ENCODE data around the gene BCLAF1. TPM values are rescaled to one million over a fixed set of nuclear protein-coding genes. Genes with fewer than 3 reads are reported as not detected.
A peak's percentile ranks its signal among the peaks of the same experiment; 100 is the strongest.

BCLAF1 gene
- total and polyA plus RNA-seq, 9 of the 15 experiments (the other 6 are each of a cell fraction or from before 2014, with no cell fraction given): 65.4 to 286 (median 165) TPM

GRCh38 chr6:136226674-136227377 lies 62.8 kb downstream of the BCLAF1 start (continued):
- TF ChIP-seq ZNF57 (CRISPR knock-in tag; IDR thresholded peaks at IDR 0.05) (no peak), TCF7L2 (IDR thresholded peaks at IDR 0.05; ENCODE audit: low read depth, low read length) (no peak), BMI1 (IDR thresholded peaks at IDR 0.05; ENCODE audit: low read length) (no peak), PHB (CRISPR knock-in tag; IDR thresholded peaks at IDR 0.05) (no peak), PTBP1 (IDR thresholded peaks at IDR 0.05; ENCODE audit: low read depth, low read length) (no peak), ZNF668 (CRISPR knock-in tag; IDR thresholded peaks at IDR 0.05) (0 out of 2 replicates have a peak, but pooled peaks have one; percentile 61), STAT5B (CRISPR knock-in tag; IDR thresholded peaks at IDR 0.05) (no peak), ZNF224 (CRISPR knock-in tag; IDR thresholded peaks at IDR 0.05) (no peak), ZNF316 (IDR thresholded peaks at IDR 0.05) (no peak), IRF9 (tag; IDR thresholded peaks at IDR 0.05) (no peak), CBX2 (IDR thresholded peaks at IDR 0.05; ENCODE audit: insufficient read depth, low read length, poor library complexity, severe bottlenecking) (no peak), POLR3A (IDR thresholded peaks at IDR 0.05; ENCODE audit: borderline replicate concordance, extremely low read depth, insufficient read depth, insufficient read length) (no peak), ZNF436 (CRISPR knock-in tag; IDR thresholded peaks at IDR 0.05) (no peak), JUNB (CRISPR knock-in tag; conservative IDR thresholded peaks at IDR 0.05) (no peak), KDM5B (IDR thresholded peaks at IDR 0.05; ENCODE audit: insufficient replicate concordance, low read depth, low read length) (no peak), E2F3 (CRISPR knock-in tag; IDR thresholded peaks at IDR 0.05) (no peak), ZNF584 (CRISPR knock-in tag; IDR thresholded peaks at IDR 0.05; ENCODE audit: low read depth) (no peak), CCNT2 (IDR thresholded peaks at IDR 0.05; ENCODE audit: borderline replicate concordance, extremely low read depth, insufficient read length, low read depth, low read length) (peak; percentile 93), SMAD4 (CRISPR knock-in tag; conservative IDR thresholded peaks at IDR 0.05) (peak; percentile 81; the same call in 1 of the 2 replicates), TFAP4 (CRISPR knock-in tag; IDR thresholded peaks at IDR 0.05; ENCODE audit: borderline replicate concordance) (peak; percentile 72; the same call in 1 of the 2 replicates), NFRKB (IDR thresholded peaks at IDR 0.05; ENCODE audit: low read depth) (no peak), SIN3B (IDR thresholded peaks at IDR 0.05; ENCODE audit: low read depth) (no peak), RCOR1 (IDR thresholded peaks at IDR 0.05; ENCODE audit: borderline replicate concordance in 1 of 2, low read depth in 2 of 2, low read length in 2 of 2) (peak; percentile 74 to 95; a peak in 3 of 4 replicates), ZNF280B (CRISPR knock-in tag; IDR thresholded peaks at IDR 0.05) (no peak), GMEB1 (CRISPR knock-in tag; IDR thresholded peaks at IDR 0.05) (no peak)
